HEK293T (cell line): ENCODE data around the gene VENTX.

Experiments used
- ARNT ChIP-seq: fragments of 450-650 bp; IDR thresholded peaks from 2 replicates; pipeline ENCODE4 v1.6.1; 2017; ENCODE audit warnings: mild to moderate bottlenecking
- BHLHE40 ChIP-seq: fragments of 450-650 bp; IDR thresholded peaks from 2 replicates; pipeline ENCODE4 v1.6.1; 2016; ENCODE audit warnings: mild to moderate bottlenecking, moderate library complexity, borderline replicate concordance
- ELF4 ChIP-seq: fragments of 450-650 bp; IDR thresholded peaks from 2 replicates; pipeline ENCODE4 v1.6.1; 2017; ENCODE audit warnings: antibody characterized with exemption
- FOXA1 ChIP-seq: fragments of 450-650 bp; IDR thresholded peaks from 2 replicates; pipeline ENCODE4 v1.6.1; 2016; ENCODE audit warnings: mild to moderate bottlenecking
- FOXK2 ChIP-seq: fragments of 450-650 bp; IDR thresholded peaks from 2 replicates; pipeline ENCODE4 v1.6.1; 2016; ENCODE audit warnings: mild to moderate bottlenecking
- FOXM1 ChIP-seq: fragments of 450-650 bp; IDR thresholded peaks from 2 replicates; pipeline ENCODE4 v1.6.1; 2017; ENCODE audit warnings: mild to moderate bottlenecking, borderline replicate concordance
- LEF1 ChIP-seq: fragments of 450-650 bp; IDR thresholded peaks from 2 replicates; pipeline ENCODE4 v1.6.1; 2017; ENCODE audit warnings: mild to moderate bottlenecking, borderline replicate concordance
- NFRKB ChIP-seq: fragments of 450-650 bp; IDR thresholded peaks from 2 replicates; pipeline ENCODE4 v1.6.1; 2016; ENCODE audit warnings: mild to moderate bottlenecking, moderate library complexity
- PKNOX1 ChIP-seq: fragments of 450-650 bp; IDR thresholded peaks from 2 replicates; pipeline ENCODE4 v1.6.1; 2016
- SP1 ChIP-seq: fragments of 450-650 bp; IDR thresholded peaks from 2 replicates; pipeline ENCODE4 v1.6.1; 2017
- SUZ12 ChIP-seq: fragments of 450-650 bp; IDR thresholded peaks from 2 replicates; pipeline ENCODE4 v1.6.1; 2016; ENCODE audit warnings: mild to moderate bottlenecking
- TARDBP ChIP-seq: fragments of 450-650 bp; IDR thresholded peaks from 2 replicates; pipeline ENCODE4 v1.6.1; 2016
- ZNF384 ChIP-seq: fragments of 450-650 bp; IDR thresholded peaks from 2 replicates; pipeline ENCODE4 v1.6.1; 2016

GRCh38 chr10:133285217-133285616 is 47.6 kb downstream of the VENTX start:
- TF ChIP-seq SP1 (no peak), ELF4 (no peak), BHLHE40 (no peak), ZNF384 (no peak), NFRKB (no peak), ARNT (no peak), FOXK2 (no peak), PKNOX1 (no peak), SUZ12 (no peak), FOXA1 (no peak), FOXM1 (no peak), TARDBP (no peak), LEF1 (no peak)
